HEK293 (cell line): ENCODE measurements around the gene ZNF524.

Experiments
- GLI4 ChIP-seq: fragments of 450-650 bp; formaldehyde crosslinking; IDR thresholded peaks from 2 replicates; pipeline ENCODE4 v1.5.1; 2016; ENCODE audit warnings: missing biosample characterization, missing genetic modification characterization
- INSM2 ChIP-seq: fragments of 450-650 bp; formaldehyde crosslinking; IDR thresholded peaks from 2 replicates; pipeline ENCODE4 v1.5.1; 2016; ENCODE audit warnings: missing biosample characterization, missing genetic modification characterization
- KLF10 ChIP-seq: fragments of 450-650 bp; IDR thresholded peaks from 2 replicates; pipeline ENCODE4 v1.5.1; 2018; ENCODE audit warnings: missing biosample characterization, mild to moderate bottlenecking, missing genetic modification characterization
- MZF1 ChIP-seq: fragments of 450-650 bp; formaldehyde crosslinking; IDR thresholded peaks from 2 replicates; pipeline ENCODE4 v1.5.1; 2017; ENCODE audit warnings: missing biosample characterization, missing genetic modification characterization, borderline replicate concordance
- PRDM4 ChIP-seq: fragments of 450-650 bp; formaldehyde crosslinking; IDR thresholded peaks from 2 replicates; pipeline ENCODE4 v1.5.1; 2017; ENCODE audit warnings: missing biosample characterization, missing genetic modification characterization
- PRDM6 ChIP-seq: fragments of 450-650 bp; formaldehyde crosslinking; IDR thresholded peaks from 2 replicates; pipeline ENCODE4 v1.5.1; 2017; ENCODE audit warnings: missing biosample characterization, missing genetic modification characterization
- TRIM28 ChIP-seq: IDR thresholded peaks from 2 replicates; pipeline ENCODE4 v1.6.1; 2011; ENCODE audit warnings: low read length, control low read depth, borderline replicate concordance
- ZBTB17 ChIP-seq: fragments of 450-650 bp; formaldehyde crosslinking; IDR thresholded peaks from 2 replicates; pipeline ENCODE4 v1.5.1; 2016; ENCODE audit warnings: missing biosample characterization, missing genetic modification characterization
- ZBTB26 ChIP-seq: fragments of 450-650 bp; formaldehyde crosslinking; optimal IDR thresholded peaks from 2 replicates; pipeline ENCODE3; 2016; ENCODE audit warnings: missing biosample characterization, mild to moderate bottlenecking, missing genetic modification characterization
- ZFP3 ChIP-seq: fragments of 450-650 bp; formaldehyde crosslinking; IDR thresholded peaks from 2 replicates; pipeline ENCODE4 v1.5.1; 2016; ENCODE audit warnings: low read depth, missing biosample characterization, missing genetic modification characterization
- ZNF138 ChIP-seq: fragments of 450-650 bp; formaldehyde crosslinking; IDR thresholded peaks from 2 replicates; pipeline ENCODE4 v1.5.1; 2016; ENCODE audit warnings: missing biosample characterization, missing genetic modification characterization, borderline replicate concordance
- ZNF146 ChIP-seq: fragments of 450-650 bp; formaldehyde crosslinking; IDR thresholded peaks from 2 replicates; pipeline ENCODE4 v1.5.1; 2016; ENCODE audit warnings: missing biosample characterization, missing genetic modification characterization
- ZNF169 ChIP-seq: fragments of 450-650 bp; formaldehyde crosslinking; IDR thresholded peaks from 2 replicates; pipeline ENCODE4 v1.5.1; 2016; ENCODE audit warnings: missing biosample characterization, missing genetic modification characterization
- ZNF184 ChIP-seq: fragments of 450-650 bp; IDR thresholded peaks from 2 replicates; pipeline ENCODE4 v1.5.1; 2018; ENCODE audit warnings: missing biosample characterization, mild to moderate bottlenecking, missing genetic modification characterization
- ZNF24 ChIP-seq: fragments of 450-650 bp; formaldehyde crosslinking; IDR thresholded peaks from 2 replicates; pipeline ENCODE4 v1.5.1; 2016; ENCODE audit warnings: missing biosample characterization, missing genetic modification characterization
- ZNF266 ChIP-seq: fragments of 450-650 bp; formaldehyde crosslinking; IDR thresholded peaks from 2 replicates; pipeline ENCODE4 v1.5.1; 2016; ENCODE audit warnings: missing biosample characterization, missing genetic modification characterization, low read depth
- ZNF274 ChIP-seq, 2 experiments: fragments of 200-500 bp in 1 of 2; fragments of 450-650 bp in 1 of 2; sonication (Bioruptor generic) in 1 of 2; formaldehyde crosslinking in 1 of 2; IDR thresholded peaks; 2 replicates each; pipeline versions ENCODE4 v1.5.1 to v1.6.1; 2014 to 2016; ENCODE audit warnings: borderline replicate concordance in 1 of 2, inconsistent platforms in 1 of 2, low read length in 1 of 2, missing biosample characterization in 1 of 2, missing genetic modification characterization in 1 of 2
- ZNF292 ChIP-seq: fragments of 450-650 bp; formaldehyde crosslinking; IDR thresholded peaks from 2 replicates; pipeline ENCODE4 v1.5.1; 2016; ENCODE audit warnings: low read depth, missing biosample characterization, missing genetic modification characterization, borderline replicate concordance
- ZNF311 ChIP-seq: fragments of 450-650 bp; formaldehyde crosslinking; IDR thresholded peaks from 2 replicates; pipeline ENCODE4 v1.5.1; 2017; ENCODE audit warnings: missing biosample characterization, missing genetic modification characterization, borderline replicate concordance
- ZNF426 ChIP-seq: fragments of 450-650 bp; formaldehyde crosslinking; IDR thresholded peaks from 2 replicates; pipeline ENCODE4 v1.5.1; 2017; ENCODE audit warnings: missing biosample characterization, missing genetic modification characterization, mild to moderate bottlenecking, inconsistent platforms, moderate library complexity
- ZNF521 ChIP-seq: fragments of 450-650 bp; formaldehyde crosslinking; IDR thresholded peaks from 2 replicates; pipeline ENCODE4 v1.5.1; 2017; ENCODE audit warnings: missing biosample characterization, mild to moderate bottlenecking, missing genetic modification characterization
- ZNF571 ChIP-seq: fragments of 450-650 bp; formaldehyde crosslinking; IDR thresholded peaks from 2 replicates; pipeline ENCODE4 v1.5.0; 2017; ENCODE audit warnings: missing biosample characterization, missing genetic modification characterization
- ZNF600 ChIP-seq: fragments of 450-650 bp; formaldehyde crosslinking; IDR thresholded peaks from 2 replicates; pipeline ENCODE4 v1.5.1; 2016; ENCODE audit warnings: missing biosample characterization, missing genetic modification characterization
- ZNF704 ChIP-seq: fragments of 450-650 bp; formaldehyde crosslinking; IDR thresholded peaks from 2 replicates; pipeline ENCODE4 v1.5.1; 2016; ENCODE audit warnings: missing biosample characterization, missing genetic modification characterization
- ZSCAN23 ChIP-seq: fragments of 450-650 bp; formaldehyde crosslinking; IDR thresholded peaks from 2 replicates; pipeline ENCODE4 v1.5.1; 2016; ENCODE audit warnings: missing biosample characterization, missing genetic modification characterization
- ZSCAN30 ChIP-seq: fragments of 450-650 bp; IDR thresholded peaks from 2 replicates; pipeline ENCODE4 v1.5.1; 2018; ENCODE audit warnings: missing biosample characterization, mild to moderate bottlenecking, missing genetic modification characterization, moderate library complexity
- TF ChIP-seq, protein P1 (sequence below): fragments of 450-650 bp; formaldehyde crosslinking; IDR thresholded peaks from 2 replicates; pipeline ENCODE4 v1.5.1; 2016; ENCODE audit warnings: missing biosample characterization, missing genetic modification characterization
- TF ChIP-seq, protein P2 (sequence below): fragments of 450-650 bp; formaldehyde crosslinking; IDR thresholded peaks from 2 replicates; pipeline ENCODE4 v1.5.1; 2017; ENCODE audit warnings: missing biosample characterization, missing genetic modification characterization

The ZNF524 gene

DNA sequence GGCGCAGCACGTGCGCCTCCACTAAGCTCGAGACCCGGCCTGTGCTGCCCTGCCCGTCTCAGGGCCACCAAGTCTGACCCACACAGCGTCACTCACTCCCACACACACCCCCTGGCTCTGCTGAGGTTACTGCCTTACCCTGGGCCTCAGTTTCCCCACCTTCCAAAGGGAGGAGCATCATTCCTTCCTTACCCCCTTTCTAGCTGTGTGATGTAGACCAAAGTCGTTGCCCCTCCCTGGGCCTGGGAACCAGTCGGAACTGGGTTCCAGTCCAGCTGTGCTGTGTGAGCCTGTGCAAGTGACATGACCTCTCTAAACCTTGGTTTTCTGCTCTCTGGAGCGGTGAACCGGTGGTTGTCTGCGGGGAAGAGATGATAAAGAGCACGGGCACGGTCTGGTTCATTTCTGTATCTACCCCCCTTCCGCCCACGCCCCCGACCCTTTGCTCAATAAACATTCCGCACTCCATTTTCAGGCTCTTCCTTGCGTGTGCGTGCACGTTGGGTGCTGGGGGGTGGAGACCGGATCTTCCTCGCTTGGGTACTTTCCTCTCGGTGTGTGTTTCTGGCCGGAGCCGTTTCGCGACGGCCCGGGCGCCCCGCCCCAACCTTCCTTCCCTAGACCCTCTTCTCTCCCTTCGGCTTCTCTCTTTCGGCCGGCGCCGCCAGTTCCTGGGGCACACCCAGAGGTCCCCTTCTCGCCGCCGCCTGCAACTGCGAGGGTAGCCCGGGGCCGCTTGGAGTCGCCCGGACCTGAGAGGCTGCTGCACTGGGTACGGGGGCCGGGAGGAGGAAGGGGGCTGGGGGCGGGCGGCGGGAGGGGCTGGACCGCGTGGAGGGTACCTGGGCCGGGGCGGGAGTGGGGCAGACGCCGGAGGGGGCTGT is 43.2 kb downstream of the ZNF524 start, which contains the start of gene ZNF581 (continued):
- TF ChIP-seq ZNF138 = no peak
- no peak for TF ChIP-seq ZNF571 (tag by site-specific recombination)
- TF ChIP-seq ZNF146 (tag by site-specific recombination) = peak; percentile 27; the same call in 1 of the 2 replicates
- TF ChIP-seq ZFP3 (tag by site-specific recombination) = no peak
- no peak for TF ChIP-seq TRIM28
- TF ChIP-seq ZSCAN23 = 0 out of 2 replicates have a peak, but pooled peaks have one; percentile 58
- TF ChIP-seq ZNF600 (tag by site-specific recombination) = peak; percentile 91
- peak; percentile 96 for TF ChIP-seq GLI4
- peak; percentile 74 for TF ChIP-seq ZSCAN30 (tag by site-specific recombination)
- peak; percentile 49; the same call in 1 of the 2 replicates for TF ChIP-seq INSM2
- no peak for TF ChIP-seq PRDM6 (tag by site-specific recombination)
- TF ChIP-seq ZBTB26 (tag by site-specific recombination) = peak; percentile 83
- TF ChIP-seq ZBTB17 (tag by site-specific recombination) = peak; percentile 96
- TF ChIP-seq ZNF292 (tag by site-specific recombination) = no peak
- TF ChIP-seq ZNF266 = no peak
- TF ChIP-seq, protein P1, sequence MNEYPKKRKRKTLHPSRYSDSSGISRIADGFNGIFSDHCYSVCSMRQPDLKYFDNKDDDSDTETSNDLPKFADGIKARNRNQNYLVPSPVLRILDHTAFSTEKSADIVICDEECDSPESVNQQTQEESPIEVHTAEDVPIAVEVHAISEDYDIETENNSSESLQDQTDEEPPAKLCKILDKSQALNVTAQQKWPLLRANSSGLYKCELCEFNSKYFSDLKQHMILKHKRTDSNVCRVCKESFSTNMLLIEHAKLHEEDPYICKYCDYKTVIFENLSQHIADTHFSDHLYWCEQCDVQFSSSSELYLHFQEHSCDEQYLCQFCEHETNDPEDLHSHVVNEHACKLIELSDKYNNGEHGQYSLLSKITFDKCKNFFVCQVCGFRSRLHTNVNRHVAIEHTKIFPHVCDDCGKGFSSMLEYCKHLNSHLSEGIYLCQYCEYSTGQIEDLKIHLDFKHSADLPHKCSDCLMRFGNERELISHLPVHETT (tag by site-specific recombination) = peak; percentile 92
- no peak for TF ChIP-seq ZNF184 (tag by site-specific recombination)
- TF ChIP-seq KLF10 (tag by site-specific recombination) = peak; percentile 83
- no peak for TF ChIP-seq ZNF169 (tag by site-specific recombination)
- TF ChIP-seq PRDM4 (tag by site-specific recombination) = peak; percentile 68
- peak; percentile 35; the same call in 1 of the 2 replicates for TF ChIP-seq MZF1 (tag by site-specific recombination)
- TF ChIP-seq ZNF311 (tag by site-specific recombination) = no peak
- no peak for TF ChIP-seq ZNF704
- no peak for TF ChIP-seq ZNF426
- TF ChIP-seq, protein P2, sequence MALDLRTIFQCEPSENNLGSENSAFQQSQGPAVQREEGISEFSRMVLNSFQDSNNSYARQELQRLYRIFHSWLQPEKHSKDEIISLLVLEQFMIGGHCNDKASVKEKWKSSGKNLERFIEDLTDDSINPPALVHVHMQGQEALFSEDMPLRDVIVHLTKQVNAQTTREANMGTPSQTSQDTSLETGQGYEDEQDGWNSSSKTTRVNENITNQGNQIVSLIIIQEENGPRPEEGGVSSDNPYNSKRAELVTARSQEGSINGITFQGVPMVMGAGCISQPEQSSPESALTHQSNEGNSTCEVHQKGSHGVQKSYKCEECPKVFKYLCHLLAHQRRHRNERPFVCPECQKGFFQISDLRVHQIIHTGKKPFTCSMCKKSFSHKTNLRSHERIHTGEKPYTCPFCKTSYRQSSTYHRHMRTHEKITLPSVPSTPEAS = peak; percentile 46; the same call in 1 of the 2 replicates
- no peak for TF ChIP-seq ZNF274 (IDR thresholded peaks at IDR 0.05; ENCODE audit: low read length)
- no peak for TF ChIP-seq ZNF274 (tag by site-specific recombination; IDR thresholded peaks at IDR 0.05; ENCODE audit: borderline replicate concordance)
- TF ChIP-seq ZNF521 = no peak
- peak; percentile 86 for TF ChIP-seq ZNF24
